Measurements from ENCODE around the gene FCF1. TPM values are rescaled to one million over a fixed set of nuclear protein-coding genes. Genes with fewer than 3 reads are reported as not detected.

Gene FCF1
- total RNA-seq, 1 experiment from 2014 or later, result 58.0 TPM

DNA sequence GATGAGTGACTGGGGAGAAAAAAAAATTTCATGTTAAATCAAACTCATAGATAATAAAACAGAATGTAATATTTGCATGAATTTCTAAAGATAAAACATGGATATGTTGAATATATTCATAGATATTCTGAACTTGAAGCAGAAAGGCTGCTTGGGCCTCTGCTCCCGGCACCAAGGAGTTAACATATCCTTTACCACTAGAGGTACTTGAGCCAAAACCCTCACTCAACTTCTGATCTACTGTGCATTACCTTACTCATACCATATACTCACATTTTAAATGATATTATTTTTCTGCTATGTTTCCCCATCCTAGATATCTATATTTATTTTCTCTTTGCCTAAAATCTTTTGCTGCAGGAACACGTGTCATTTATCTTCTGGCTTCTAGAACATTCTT is 15.0 kb upstream of the FCF1 start:
- Mint-ChIP-seq H3K27ac (ENCODE audit: unreplicated experiment) (no peak overlapping the region), H3K4me3 (ENCODE audit: low read depth, unreplicated experiment) (no peak overlapping the region), H3K27me3 (ENCODE audit: unreplicated experiment) (no peaks in the 10 kb centered on the region), H3K36me3 (ENCODE audit: insufficient read depth, unreplicated experiment) (peaks cover 6% of the 10 kb centered on the region), H3K9me3 (ENCODE audit: low read depth, unreplicated experiment) (peaks cover 12% of the 10 kb centered on the region), H3K4me1 (ENCODE audit: low read depth, unreplicated experiment) (peaks cover 6% of the 10 kb centered on the region)
- TF ChIP-seq, protein P1, sequence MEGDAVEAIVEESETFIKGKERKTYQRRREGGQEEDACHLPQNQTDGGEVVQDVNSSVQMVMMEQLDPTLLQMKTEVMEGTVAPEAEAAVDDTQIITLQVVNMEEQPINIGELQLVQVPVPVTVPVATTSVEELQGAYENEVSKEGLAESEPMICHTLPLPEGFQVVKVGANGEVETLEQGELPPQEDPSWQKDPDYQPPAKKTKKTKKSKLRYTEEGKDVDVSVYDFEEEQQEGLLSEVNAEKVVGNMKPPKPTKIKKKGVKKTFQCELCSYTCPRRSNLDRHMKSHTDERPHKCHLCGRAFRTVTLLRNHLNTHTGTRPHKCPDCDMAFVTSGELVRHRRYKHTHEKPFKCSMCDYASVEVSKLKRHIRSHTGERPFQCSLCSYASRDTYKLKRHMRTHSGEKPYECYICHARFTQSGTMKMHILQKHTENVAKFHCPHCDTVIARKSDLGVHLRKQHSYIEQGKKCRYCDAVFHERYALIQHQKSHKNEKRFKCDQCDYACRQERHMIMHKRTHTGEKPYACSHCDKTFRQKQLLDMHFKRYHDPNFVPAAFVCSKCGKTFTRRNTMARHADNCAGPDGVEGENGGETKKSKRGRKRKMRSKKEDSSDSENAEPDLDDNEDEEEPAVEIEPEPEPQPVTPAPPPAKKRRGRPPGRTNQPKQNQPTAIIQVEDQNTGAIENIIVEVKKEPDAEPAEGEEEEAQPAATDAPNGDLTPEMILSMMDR (IDR thresholded peaks at IDR 0.05; ENCODE audit: unreplicated experiment), result no peak
- DNase-seq, result no peak
- CTCF ChIA-PET, result no interaction called here
- no TSS peak for BruUV-seq (replicated peaks)
- intact Hi-C loops (cut with micrococcal nuclease; ENCODE audit: unreplicated experiment), result no loop called here

- no peak overlapping the region for H3K4me3 Mint-ChIP-seq (ENCODE audit: low read depth, unreplicated experiment)
- no TSS peak for BruUV-seq (replicated peaks)
- TF ChIP-seq, protein P1 (IDR thresholded peaks at IDR 0.05; ENCODE audit: unreplicated experiment), result no peak
- CTCF ChIA-PET, result interaction anchor here (0.6 kb wide), 3 partner anchors 28 to 568 kb away, joined by 3 read pairs; no protein-coding TSS in a partner anchor
- H3K27me3 Mint-ChIP-seq (ENCODE audit: unreplicated experiment), result no peaks in the 10 kb centered on the region
- no peak overlapping the region for H3K27ac Mint-ChIP-seq (ENCODE audit: unreplicated experiment)
- peaks cover 6% of the 10 kb centered on the region for H3K36me3 Mint-ChIP-seq (ENCODE audit: insufficient read depth, unreplicated experiment)
- H3K9me3 Mint-ChIP-seq (ENCODE audit: low read depth, unreplicated experiment), result peaks cover 13% of the 10 kb centered on the region
- intact Hi-C loops (cut with micrococcal nuclease; ENCODE audit: unreplicated experiment), result no loop called here
- peaks cover 6% of the 10 kb centered on the region for H3K4me1 Mint-ChIP-seq (ENCODE audit: low read depth, unreplicated experiment)
- DNase-seq, result no peak
Observed at GRCh38 chr14:74698465-74698864, 14.5 kb upstream of the FCF1 start.

DNA sequence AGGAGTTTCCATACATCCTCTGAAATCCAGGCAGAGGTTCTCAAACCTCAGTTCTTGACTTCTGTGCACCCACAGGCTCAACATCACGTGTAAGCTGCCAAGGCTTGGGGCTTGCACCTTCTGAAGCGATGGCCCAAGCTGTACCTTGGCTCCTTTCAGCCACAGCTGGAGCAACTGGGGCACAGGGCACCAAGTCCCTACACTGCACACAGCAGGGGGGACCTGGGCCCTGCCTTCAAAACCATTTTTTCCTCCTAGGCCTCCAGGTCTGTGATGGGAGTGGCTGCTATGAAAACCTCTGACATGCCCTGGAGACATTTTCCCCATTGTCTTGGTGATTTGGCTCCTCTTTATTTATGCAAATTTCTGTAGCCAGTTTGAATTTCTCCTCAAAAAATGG is 10.7 kb upstream of the FCF1 start:
- intact Hi-C loops (cut with micrococcal nuclease; ENCODE audit: unreplicated experiment), result no loop called here
- Mint-ChIP-seq H3K36me3 (ENCODE audit: insufficient read depth, unreplicated experiment) (peaks cover 6% of the 10 kb centered on the region), H3K9me3 (ENCODE audit: low read depth, unreplicated experiment) (peaks cover 13% of the 10 kb centered on the region), H3K4me1 (ENCODE audit: low read depth, unreplicated experiment) (peaks cover 6% of the 10 kb centered on the region), H3K27ac (ENCODE audit: unreplicated experiment) (no peak overlapping the region), H3K4me3 (ENCODE audit: low read depth, unreplicated experiment) (no peak overlapping the region), H3K27me3 (ENCODE audit: unreplicated experiment) (no peaks in the 10 kb centered on the region)
- no TSS peak for BruUV-seq (replicated peaks)
- TF ChIP-seq, protein P1 (IDR thresholded peaks at IDR 0.05; ENCODE audit: unreplicated experiment), result no peak
- DNase-seq, result no peak
- CTCF ChIA-PET, result no interaction called here

- no peak overlapping the region for H3K27ac Mint-ChIP-seq (ENCODE audit: unreplicated experiment)
- H3K9me3 Mint-ChIP-seq (ENCODE audit: low read depth, unreplicated experiment), result peaks cover 13% of the 10 kb centered on the region
- H3K36me3 Mint-ChIP-seq (ENCODE audit: insufficient read depth, unreplicated experiment), result peaks cover 6% of the 10 kb centered on the region
- CTCF ChIA-PET, result no interaction called here
- no TSS peak for BruUV-seq (replicated peaks)
- no peak for DNase-seq
- H3K27me3 Mint-ChIP-seq (ENCODE audit: unreplicated experiment), result no peaks in the 10 kb centered on the region
- H3K4me3 Mint-ChIP-seq (ENCODE audit: low read depth, unreplicated experiment), result no peak overlapping the region
- intact Hi-C loops (cut with micrococcal nuclease; ENCODE audit: unreplicated experiment), result no loop called here
- TF ChIP-seq, protein P1 (IDR thresholded peaks at IDR 0.05; ENCODE audit: unreplicated experiment), result no peak
- H3K4me1 Mint-ChIP-seq (ENCODE audit: low read depth, unreplicated experiment), result peaks cover 6% of the 10 kb centered on the region
Observed at GRCh38 chr14:74703043-74703442, 9.9 kb upstream of the FCF1 start.
